Loucy (cell line): ENCODE data around the gene S100A13.

Experiments used
- H2AFZ ChIP-seq: fragments of 200-600 bp; sonication (generic); 2 replicates; pipeline ENCODE4 v1.6.0; 2016; ENCODE audit warnings: antibody characterized with exemption, mild to moderate bottlenecking, low read length, moderate library complexity
- H3F3A ChIP-seq: fragments of 200-600 bp; 2 replicates; pipeline ENCODE4 v1.6.0; 2016; ENCODE audit warnings: antibody characterized with exemption, low read depth, mild to moderate bottlenecking
- H3K27me3 ChIP-seq: fragments of 200-600 bp; sonication (generic); 2 replicates; pipeline ENCODE4 v1.6.1; 2014; ENCODE audit warnings: low read length, mild to moderate bottlenecking; ENCODE audit not compliant: insufficient read depth, poor library complexity, severe bottlenecking
- H3K36me3 ChIP-seq: fragments of 200-600 bp; sonication (generic); 2 replicates; pipeline ENCODE4 v1.6.1; 2016; ENCODE audit warnings: low read length; ENCODE audit not compliant: insufficient read depth
- H3K4me1 ChIP-seq: fragments of 200-600 bp; sonication (generic); 2 replicates; pipeline ENCODE4 v1.5.1; 2014; ENCODE audit warnings: low read length, mild to moderate bottlenecking; ENCODE audit not compliant: insufficient read depth, poor library complexity, severe bottlenecking
- H3K4me2 ChIP-seq: fragments of 200-600 bp; sonication (generic); 2 replicates; pipeline ENCODE4 v1.6.0; 2014; ENCODE audit warnings: antibody characterized with exemption, low read length, low read depth, mild to moderate bottlenecking; ENCODE audit not compliant: poor library complexity, severe bottlenecking
- H3K4me3 ChIP-seq: fragments of 200-600 bp; sonication (generic); 2 replicates; pipeline ENCODE4 v1.5.1; 2014; ENCODE audit warnings: low read length, mild to moderate bottlenecking, mixed read lengths; ENCODE audit not compliant: poor library complexity, severe bottlenecking
- H3K79me2 ChIP-seq: fragments of 200-600 bp; sonication (generic); 2 replicates; pipeline ENCODE4 v1.6.1; 2014; ENCODE audit warnings: low read length; ENCODE audit not compliant: insufficient read depth
- H3K9ac ChIP-seq: fragments of 200-600 bp; sonication (generic); 2 replicates; pipeline ENCODE4 v1.6.0; 2014; ENCODE audit warnings: mild to moderate bottlenecking, low read depth, low read length, moderate library complexity; ENCODE audit not compliant: poor library complexity, severe bottlenecking
- H3K9me2 ChIP-seq: fragments of 200-600 bp; sonication (generic); replicated peaks from 2 replicates; pipeline ENCODE4 v1.6.1; 2016; ENCODE audit warnings: low read depth, low read length, mixed read lengths
- H3K9me3 ChIP-seq: fragments of 200-600 bp; sonication (generic); 2 replicates; pipeline ENCODE4 v1.6.1; 2014; ENCODE audit warnings: mild to moderate bottlenecking, antibody characterized with exemption, low read length, low read depth; ENCODE audit not compliant: insufficient read depth
- H4K20me1 ChIP-seq: fragments of 200-600 bp; sonication (generic); 2 replicates; pipeline ENCODE4 v1.6.0; 2014; ENCODE audit warnings: antibody characterized with exemption, low read length, mild to moderate bottlenecking; ENCODE audit not compliant: insufficient read depth, poor library complexity, severe bottlenecking
- CTCF ChIP-seq: fragments of 200-600 bp; sonication (generic); conservative IDR thresholded peaks from 2 replicates; pipeline ENCODE4 v1.5.1; 2014; ENCODE audit warnings: mild to moderate bottlenecking, antibody characterized with exemption, low read length
- EZH2phosphoT487 ChIP-seq: fragments of 200-600 bp; IDR thresholded peaks from 2 replicates; pipeline ENCODE4 v1.6.1; 2018; ENCODE audit warnings: antibody characterized with exemption, mild to moderate bottlenecking, moderate library complexity, borderline replicate concordance

The S100A13 gene

GRCh38 chr1:153578936-153579335 lies 48.4 kb downstream of the S100A13 start:
- Histone ChIP-seq H2AFZ (peak overlapping the region; percentile 49), H4K20me1 (no peaks in the 10 kb centered on the region), H3K27me3 (no peaks in the 10 kb centered on the region), H3K79me2 (no peaks in the 10 kb centered on the region), H3K36me3 (no peaks in the 10 kb centered on the region), H3K9ac (no peak overlapping the region), H3F3A (no peaks in the 10 kb centered on the region), H3K4me1 (no peaks in the 10 kb centered on the region), H3K9me3 (no peaks in the 10 kb centered on the region), H3K4me2 (no peak overlapping the region), H3K9me2 (no peaks in the 10 kb centered on the region), H3K4me3 (no peak overlapping the region)
- TF ChIP-seq CTCF, result no peak
- no peak for TF ChIP-seq EZH2phosphoT487

GRCh38 chr1:153578490-153578889 lies 48.8 kb downstream of the S100A13 start:
- H3K79me2 ChIP-seq, result no peaks in the 10 kb centered on the region
- H2AFZ ChIP-seq, result 0 out of 2 replicates have a peak overlapping the region, but pooled peaks have one; percentile 49
- TF ChIP-seq EZH2phosphoT487 (no peak), CTCF (no peak)

GRCh38 chr1:153577624-153578051 lies 49.7 kb downstream of the S100A13 start:
- Histone ChIP-seq H2AFZ (no peak overlapping the region), H3K4me2 (no peak overlapping the region), H3K9ac (no peak overlapping the region)

More at GRCh38 chr1:153578490-153578889, 48.8 kb downstream of the S100A13 start:
- no peaks in the 10 kb centered on the region for H4K20me1 ChIP-seq
- no peaks in the 10 kb centered on the region for H3K9me2 ChIP-seq
- H3K4me1 ChIP-seq, result no peaks in the 10 kb centered on the region
- H3F3A ChIP-seq, result no peaks in the 10 kb centered on the region
- H3K4me2 ChIP-seq, result no peak overlapping the region
- H3K27me3 ChIP-seq, result no peaks in the 10 kb centered on the region
- no peak overlapping the region for H3K4me3 ChIP-seq
- H3K9me3 ChIP-seq, result no peaks in the 10 kb centered on the region
- H3K9ac ChIP-seq, result no peak overlapping the region
- H3K36me3 ChIP-seq, result no peaks in the 10 kb centered on the region

More at GRCh38 chr1:153577624-153578051, 49.7 kb downstream of the S100A13 start:
- H3K4me1 ChIP-seq, result peaks cover 7% of the 10 kb centered on the region
- no peaks in the 10 kb centered on the region for H3K36me3 ChIP-seq
- TF ChIP-seq EZH2phosphoT487, result no peak
- TF ChIP-seq CTCF, result no peak
- H3K27me3 ChIP-seq, result no peaks in the 10 kb centered on the region
- no peak overlapping the region for H3K4me3 ChIP-seq
- no peaks in the 10 kb centered on the region for H4K20me1 ChIP-seq
- H3K9me2 ChIP-seq, result no peaks in the 10 kb centered on the region
- no peaks in the 10 kb centered on the region for H3K9me3 ChIP-seq
- H3K79me2 ChIP-seq, result no peaks in the 10 kb centered on the region
- no peaks in the 10 kb centered on the region for H3F3A ChIP-seq
